AG04450 (cell line): ENCODE data around the gene UPB1. TPM values are rescaled to one million over a fixed set of nuclear protein-coding genes. Genes with fewer than 3 reads are reported as not detected.
A peak's percentile ranks its signal among the peaks of the same experiment; 100 is the strongest.

ENCODE experiments used
- CTCF ChIA-PET: fragments of 300-600, 350-600 bp; formaldehyde crosslinking; extraction: SDS; loops from one replicate; lab custom pipeline; 2022; ENCODE audit warnings: antibody characterized with exemption, inconsistent platforms; lab: Charles Lee
- POLR2A ChIA-PET: fragments of 350-600 bp; formaldehyde crosslinking; extraction: SDS; loops from one replicate; lab custom pipeline; 2021; ENCODE audit warnings: antibody characterized with exemption, inconsistent platforms; lab: Yijun Ruan, JAX
- DNase-seq: peaks from one replicate; pipeline ENCODE4 v3.0.0-alpha.2; 2011; ENCODE audit warnings: low read depth, low spot score
- H3K27ac ChIP-seq: one replicate; pipeline ENCODE4 v1.5.1; 2012; ENCODE audit warnings: low read depth, low read length, control low read depth
- H3K27me3 ChIP-seq: one replicate; pipeline ENCODE4 v1.6.0; 2012; ENCODE audit warnings: low read length; ENCODE audit not compliant: control insufficient read depth, insufficient read depth
- H3K4me3 ChIP-seq: 2 replicates; pipeline ENCODE4 v1.5.1; 2011; ENCODE audit warnings: mild to moderate bottlenecking, low read depth, low read length, control low read depth
- H3K9me3 ChIP-seq: 2 replicates; pipeline ENCODE4 v1.5.1; 2012; ENCODE audit warnings: low read length; ENCODE audit not compliant: control insufficient read depth, insufficient read depth
- polyA plus RNA-seq: library from polyadenylated mRNA; depleted of rRNA; stranded (reverse); fragments of >200 nt; gene quantifications from 2 replicates; pipeline ENCODE4 v1.2.3, GENCODE V29; 2011
- TF ChIP-seq, protein P1 (sequence below): IDR thresholded peaks from 2 replicates; pipeline ENCODE4 v1.5.1; 2011; ENCODE audit warnings: low read depth, low read length, control low read depth, inconsistent platforms

Gene UPB1
- polyA plus RNA-seq, 1 experiment: not detected

DNA sequence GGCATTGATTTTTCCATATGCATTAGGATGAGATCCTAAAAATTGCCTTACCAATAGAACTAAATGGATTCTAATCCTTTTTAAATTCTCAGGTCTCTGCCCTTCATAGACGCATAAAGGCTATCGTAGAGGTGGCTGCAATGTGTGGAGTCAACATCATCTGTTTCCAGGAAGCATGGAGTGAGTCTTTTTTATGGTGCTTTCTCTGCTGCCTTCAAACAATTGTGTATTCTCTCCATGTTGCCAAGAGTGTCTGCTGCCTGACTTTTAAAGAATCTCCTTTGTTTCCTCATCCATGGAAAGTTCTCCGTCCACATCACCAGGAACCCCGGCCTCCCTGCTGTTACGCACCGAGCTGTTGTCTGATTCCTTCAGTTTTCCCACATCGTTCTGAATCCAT lies 6.9 kb downstream of the UPB1 start:
- no peak for DNase-seq
- POLR2A ChIA-PET: no interaction called here
- no peaks in the 10 kb centered on the region for H3K9me3 ChIP-seq
- H3K27me3 ChIP-seq: peaks cover 15% of the 10 kb centered on the region
- CTCF ChIA-PET: interaction anchor here (0.8 to 2.3 kb wide), 11 partner anchors 10 to 211 kb away, joined by 3 to 13 read pairs (median 5); no protein-coding TSS in a partner anchor
- no peak overlapping the region for H3K27ac ChIP-seq
- TF ChIP-seq, protein P1, sequence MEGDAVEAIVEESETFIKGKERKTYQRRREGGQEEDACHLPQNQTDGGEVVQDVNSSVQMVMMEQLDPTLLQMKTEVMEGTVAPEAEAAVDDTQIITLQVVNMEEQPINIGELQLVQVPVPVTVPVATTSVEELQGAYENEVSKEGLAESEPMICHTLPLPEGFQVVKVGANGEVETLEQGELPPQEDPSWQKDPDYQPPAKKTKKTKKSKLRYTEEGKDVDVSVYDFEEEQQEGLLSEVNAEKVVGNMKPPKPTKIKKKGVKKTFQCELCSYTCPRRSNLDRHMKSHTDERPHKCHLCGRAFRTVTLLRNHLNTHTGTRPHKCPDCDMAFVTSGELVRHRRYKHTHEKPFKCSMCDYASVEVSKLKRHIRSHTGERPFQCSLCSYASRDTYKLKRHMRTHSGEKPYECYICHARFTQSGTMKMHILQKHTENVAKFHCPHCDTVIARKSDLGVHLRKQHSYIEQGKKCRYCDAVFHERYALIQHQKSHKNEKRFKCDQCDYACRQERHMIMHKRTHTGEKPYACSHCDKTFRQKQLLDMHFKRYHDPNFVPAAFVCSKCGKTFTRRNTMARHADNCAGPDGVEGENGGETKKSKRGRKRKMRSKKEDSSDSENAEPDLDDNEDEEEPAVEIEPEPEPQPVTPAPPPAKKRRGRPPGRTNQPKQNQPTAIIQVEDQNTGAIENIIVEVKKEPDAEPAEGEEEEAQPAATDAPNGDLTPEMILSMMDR: no peak
- H3K4me3 ChIP-seq: no peak overlapping the region

DNA sequence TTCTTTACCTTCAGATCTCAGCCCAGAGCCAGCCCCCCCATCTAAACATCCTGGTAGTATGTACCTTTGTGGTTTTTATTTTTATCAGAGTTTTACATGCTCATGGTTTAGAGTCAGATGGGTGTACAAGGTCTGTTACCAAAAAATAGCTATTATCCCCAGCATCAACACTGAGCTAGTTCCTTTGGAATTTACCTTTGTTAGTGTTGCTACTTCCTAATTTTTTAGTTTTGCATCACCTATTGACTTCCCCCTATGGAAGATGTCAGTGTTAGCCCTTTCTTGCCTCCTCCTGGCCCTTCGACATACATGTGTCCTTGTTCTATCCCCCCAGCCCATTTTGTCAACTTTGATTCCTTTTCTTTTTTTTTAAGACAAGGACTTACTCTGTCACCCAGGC lies 7.4 kb downstream of the UPB1 start:
- no peak overlapping the region for H3K27ac ChIP-seq
- no peak overlapping the region for H3K4me3 ChIP-seq
- ChIA-PET CTCF (interaction anchor here (0.7 to 2.3 kb wide), 17 partner anchors 9 to 211 kb away, joined by 3 to 13 read pairs (median 5); no protein-coding TSS in a partner anchor), POLR2A (no interaction called here)
- no peak for DNase-seq
- peaks cover 14% of the 10 kb centered on the region for H3K27me3 ChIP-seq
- TF ChIP-seq, protein P1: no peak
- no peaks in the 10 kb centered on the region for H3K9me3 ChIP-seq

DNA sequence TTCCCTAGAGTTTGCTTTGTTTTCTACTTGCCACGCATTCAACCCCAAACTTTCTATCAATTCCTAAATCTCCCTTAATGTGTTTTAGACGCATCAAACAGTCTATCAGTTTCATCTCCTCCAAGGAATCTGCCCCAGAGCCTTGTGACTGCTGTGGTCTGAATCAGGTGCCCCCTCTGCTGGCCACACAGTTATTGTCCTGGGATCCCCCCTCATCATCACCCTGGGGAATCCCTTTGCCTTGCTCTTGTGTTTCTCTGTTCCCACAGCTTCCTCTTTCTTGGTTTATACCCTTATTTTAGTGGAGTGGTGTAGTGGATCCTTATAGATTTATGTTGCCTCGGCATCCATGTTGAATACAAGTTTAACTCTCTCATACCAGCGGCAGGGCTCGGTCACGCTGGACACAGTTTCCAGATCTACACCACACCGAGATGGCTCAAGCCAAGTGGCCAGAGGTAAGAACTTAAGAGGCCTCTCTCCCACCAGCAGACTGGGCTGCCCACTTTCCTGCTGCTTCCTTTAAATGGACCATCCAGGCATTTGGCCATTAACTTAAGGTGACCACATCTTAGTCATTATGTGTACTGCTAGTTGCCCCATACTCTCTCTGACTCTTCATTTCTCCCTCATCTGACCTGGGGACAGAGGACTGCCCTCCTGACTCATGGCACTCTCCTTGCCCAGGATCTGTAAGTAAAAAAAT lies 8.2 kb downstream of the UPB1 start:
- H3K27me3 ChIP-seq: peaks cover 9% of the 10 kb centered on the region
- H3K4me3 ChIP-seq: no peak overlapping the region
- no peak for DNase-seq
- H3K9me3 ChIP-seq: no peaks in the 10 kb centered on the region
- TF ChIP-seq, protein P1: peak; percentile 82
- no peak overlapping the region for H3K27ac ChIP-seq
- CTCF ChIA-PET: interaction anchor here (0.7 to 2.3 kb wide), 15 partner anchors 9 to 212 kb away, joined by 3 to 13 read pairs (median 5); no protein-coding TSS in a partner anchor
- POLR2A ChIA-PET: no interaction called here

DNA sequence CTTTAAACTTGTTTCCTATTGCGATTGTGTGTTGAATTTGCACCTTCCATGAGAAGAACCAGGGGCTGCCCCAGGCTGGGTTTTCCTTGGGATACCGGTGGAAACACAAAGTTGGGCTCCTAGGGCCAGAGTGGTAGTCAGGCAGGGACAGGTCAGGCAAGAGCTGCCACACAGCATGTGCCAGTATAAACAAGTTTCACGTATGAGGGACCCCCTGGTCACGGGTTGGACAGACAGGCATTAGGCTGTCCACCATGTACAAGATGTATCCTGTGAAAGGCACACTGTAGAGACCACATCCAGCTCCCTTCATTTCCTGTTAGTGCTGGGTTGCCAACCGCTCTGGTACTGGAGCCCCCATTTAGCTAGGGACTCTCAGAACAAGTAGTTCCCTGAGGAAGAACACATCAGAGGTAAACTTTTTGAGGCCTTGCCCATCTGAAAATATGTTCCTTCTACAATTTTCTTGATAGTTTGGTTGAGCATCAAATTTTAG lies 8.8 kb downstream of the UPB1 start:
- H3K27ac ChIP-seq: no peak overlapping the region
- ChIA-PET CTCF (interaction anchor here (1.4 to 2.3 kb wide), 5 partner anchors 9 to 80 kb away, joined by 4 to 13 read pairs (median 8); no protein-coding TSS in a partner anchor), POLR2A (no interaction called here)
- TF ChIP-seq, protein P1: no peak
- no peak for DNase-seq
- peaks cover 9% of the 10 kb centered on the region for H3K27me3 ChIP-seq
- H3K9me3 ChIP-seq: no peaks in the 10 kb centered on the region
- no peak overlapping the region for H3K4me3 ChIP-seq

DNA sequence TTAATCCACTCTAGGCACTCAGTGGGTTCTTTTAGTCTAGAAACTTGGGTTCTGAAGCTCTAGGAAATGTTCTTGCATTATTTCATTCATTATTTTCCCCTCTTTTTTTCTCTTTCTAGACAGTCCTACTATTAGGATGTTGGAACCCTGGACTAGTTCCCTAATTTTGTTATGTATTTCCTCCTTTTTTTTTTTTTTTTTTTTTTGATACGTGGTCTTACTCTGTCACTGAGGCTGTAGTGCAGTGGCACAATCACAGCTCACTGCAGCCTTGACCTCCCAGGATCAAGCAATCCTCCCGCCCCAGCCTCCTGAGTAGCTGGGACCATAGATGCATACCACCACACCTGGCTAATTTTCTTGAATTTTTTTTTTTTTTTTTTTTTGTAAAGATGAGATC lies 9.4 kb downstream of the UPB1 start:
- Histone ChIP-seq H3K9me3 (no peaks in the 10 kb centered on the region), H3K27me3 (peaks cover 9% of the 10 kb centered on the region), H3K4me3 (no peak overlapping the region), H3K27ac (no peak overlapping the region)
- TF ChIP-seq, protein P1: no peak
- no peak for DNase-seq
- POLR2A ChIA-PET: no interaction called here
- CTCF ChIA-PET: interaction anchor here (0.9 kb wide), 1 partner anchor 26 kb away, joined by 3 read pairs; no protein-coding TSS in a partner anchor
